ENCODE results near the gene NMT1. TPM values are rescaled to one million over a fixed set of nuclear protein-coding genes. Genes with fewer than 3 reads are reported as not detected.
A peak's percentile ranks its signal among the peaks of the same experiment; 100 is the strongest.

Gene NMT1
- total RNA-seq, 1 donor from 2014 or later, result 69.4 TPM

DNA sequence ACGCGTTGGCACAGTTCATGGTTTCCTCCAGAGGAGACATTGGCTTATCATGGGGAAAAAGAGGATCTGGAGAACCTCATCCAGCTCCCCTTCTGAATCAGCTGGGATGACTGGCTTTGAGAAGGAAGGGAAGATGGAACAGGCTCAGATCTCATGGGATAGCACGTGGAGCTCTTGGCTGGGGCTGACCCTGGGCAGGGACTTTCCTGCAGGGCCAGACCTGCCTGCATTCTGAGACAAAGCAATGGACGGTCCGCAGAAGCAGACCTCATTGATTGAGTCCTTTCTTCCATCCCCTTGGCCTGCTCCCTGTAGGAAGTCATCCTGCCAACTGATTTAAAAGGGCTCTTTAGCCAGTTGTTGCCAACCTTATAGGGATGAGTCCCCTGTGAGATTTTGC lies 45.0 kb downstream of the NMT1 start:
- no peak for DNase-seq

DNA sequence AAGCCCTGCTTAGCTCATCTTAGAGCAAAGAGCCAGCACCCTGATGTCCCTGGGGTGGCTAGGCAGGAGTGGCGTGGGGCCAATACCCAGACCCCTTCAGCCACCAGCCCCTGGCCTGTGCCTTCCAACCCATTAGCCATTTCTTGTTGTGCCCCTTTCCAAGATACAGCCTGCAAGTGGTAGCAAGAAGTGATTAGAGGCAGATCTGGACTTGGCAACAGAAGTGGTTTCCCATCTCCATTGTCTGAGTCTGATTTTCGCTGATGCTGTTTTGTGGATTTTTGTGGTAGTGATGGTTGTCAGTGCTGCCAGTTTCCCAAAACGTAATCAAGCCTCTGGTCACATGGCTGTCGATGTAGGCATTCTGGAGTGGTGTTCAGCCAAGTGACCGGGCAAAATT lies 45.5 kb downstream of the NMT1 start:
- DNase-seq, result no peak

- DNase-seq, result no peak
Measured at GRCh38 chr17:45107293-45108010, 46.3 kb downstream of the NMT1 start.

- DNase-seq, result no peak
Measured at GRCh38 chr17:45108051-45108450, 46.9 kb downstream of the NMT1 start.

GRCh38 chr17:45108595-45109521 lies 47.7 kb downstream of the NMT1 start:
- peak; percentile 62 for DNase-seq

DNA sequence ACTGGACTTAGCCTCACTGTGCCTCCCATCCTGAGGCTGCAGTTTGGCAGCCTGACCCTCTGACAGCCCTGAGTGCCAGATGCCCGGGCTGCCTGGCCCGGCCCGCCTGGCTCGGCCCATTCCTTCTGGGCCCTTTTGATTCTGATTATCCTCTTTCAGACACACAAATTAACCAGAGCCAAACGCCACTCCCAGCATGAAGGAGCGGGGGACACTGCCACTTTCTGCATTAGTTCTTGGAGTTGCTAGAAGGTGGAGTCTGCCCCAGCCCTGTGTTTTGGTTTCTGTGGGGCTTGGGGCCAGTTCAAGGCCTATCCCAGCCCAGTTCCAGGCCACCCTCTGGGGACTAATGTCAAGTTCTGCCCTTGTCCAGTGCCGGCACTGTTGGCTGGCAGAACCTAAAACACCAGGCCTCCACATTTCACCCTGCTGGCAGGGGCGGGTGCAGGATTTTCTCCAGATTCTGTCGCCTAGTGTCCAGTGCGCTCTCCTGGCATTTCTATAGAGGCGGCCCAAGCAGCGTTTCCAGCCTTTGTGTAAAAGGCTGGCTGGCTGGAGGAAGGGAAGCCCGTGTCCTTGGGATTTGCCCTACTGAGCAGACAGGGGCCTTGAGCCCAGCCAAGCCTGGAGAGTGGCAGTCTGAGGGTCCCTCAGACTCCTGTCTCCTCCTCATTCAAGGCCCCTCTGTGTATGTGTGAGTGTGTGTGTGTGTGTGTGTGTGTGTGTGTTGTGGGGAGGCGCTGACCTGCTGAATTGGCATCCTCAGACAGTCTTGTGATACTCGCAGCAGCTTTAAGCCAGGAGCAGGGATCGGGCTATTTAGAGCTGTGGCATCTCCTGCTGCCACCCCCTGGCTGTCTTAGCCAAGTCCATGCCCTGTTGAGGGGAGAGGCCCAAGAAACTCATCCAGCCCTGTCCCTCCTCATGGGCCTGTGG lies 49.8 kb downstream of the NMT1 start:
- DNase-seq, result no peak

- no peak for DNase-seq
Measured at GRCh38 chr17:45111850-45112249, 50.7 kb downstream of the NMT1 start.

DNA sequence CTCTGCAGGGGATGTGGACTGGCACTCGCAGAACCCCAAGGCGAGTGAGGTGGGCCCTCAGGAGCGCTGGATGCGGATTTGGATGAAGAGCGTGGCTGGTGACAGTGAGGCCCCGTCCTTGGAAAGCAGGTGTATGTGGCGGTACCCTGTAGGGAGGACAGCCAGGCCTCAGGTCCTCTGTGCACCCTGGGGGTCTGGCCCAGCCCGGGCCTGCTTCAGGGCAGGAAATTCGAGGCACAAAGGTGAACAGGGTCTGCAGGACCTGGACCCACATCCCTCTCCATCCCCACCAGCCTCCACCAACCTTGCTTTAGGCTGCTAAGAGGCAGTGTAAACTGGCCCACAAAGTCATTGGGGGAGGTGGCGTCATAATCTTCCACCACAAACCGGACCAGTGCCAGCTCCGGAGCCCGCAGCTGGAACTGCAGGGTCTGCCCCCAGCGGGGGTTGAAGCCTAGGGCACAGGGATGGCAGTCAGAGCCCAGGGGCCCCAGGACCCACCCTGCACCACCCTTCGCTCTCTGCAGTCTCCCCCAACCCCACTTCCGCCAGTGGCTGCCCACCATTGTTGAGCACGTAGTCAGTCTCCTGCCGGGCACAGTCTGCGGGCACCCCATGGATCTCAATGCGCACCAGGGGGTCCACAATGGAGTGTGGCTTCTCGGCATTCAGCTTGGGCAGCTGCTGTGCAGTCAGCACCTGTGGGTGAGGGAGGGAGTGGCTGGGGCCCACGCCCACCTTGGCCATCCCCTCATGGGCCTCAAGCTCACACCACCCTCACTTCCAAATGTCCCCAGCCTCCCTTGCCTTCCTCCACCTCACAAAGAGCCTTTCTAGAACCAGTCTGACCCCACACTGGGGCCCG lies 51.7 kb downstream of the NMT1 start:
- no peak for DNase-seq

DNA sequence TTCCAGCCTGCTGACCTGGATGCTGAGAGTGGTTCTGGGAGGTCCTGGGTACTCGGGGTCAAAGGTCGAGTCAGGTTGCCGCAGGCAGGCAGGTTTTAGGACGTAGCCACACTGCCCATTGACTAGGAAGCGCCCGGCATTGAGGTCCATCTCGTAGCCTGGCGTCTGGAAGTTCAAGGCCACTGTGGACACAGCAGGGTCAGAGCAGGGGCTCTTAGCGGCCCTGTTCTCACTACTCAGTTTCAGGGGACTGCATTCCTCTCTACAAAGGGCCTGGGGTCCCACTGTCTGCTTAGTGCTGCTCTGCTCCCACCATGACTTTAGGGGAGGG lies 52.3 kb downstream of the NMT1 start:
- DNase-seq, result no peak

- DNase-seq, result no peak
Measured at GRCh38 chr17:45114117-45114932, 53.2 kb downstream of the NMT1 start.

- DNase-seq, result no peak
Measured at GRCh38 chr17:45115015-45115625, 54.0 kb downstream of the NMT1 start.

DNA sequence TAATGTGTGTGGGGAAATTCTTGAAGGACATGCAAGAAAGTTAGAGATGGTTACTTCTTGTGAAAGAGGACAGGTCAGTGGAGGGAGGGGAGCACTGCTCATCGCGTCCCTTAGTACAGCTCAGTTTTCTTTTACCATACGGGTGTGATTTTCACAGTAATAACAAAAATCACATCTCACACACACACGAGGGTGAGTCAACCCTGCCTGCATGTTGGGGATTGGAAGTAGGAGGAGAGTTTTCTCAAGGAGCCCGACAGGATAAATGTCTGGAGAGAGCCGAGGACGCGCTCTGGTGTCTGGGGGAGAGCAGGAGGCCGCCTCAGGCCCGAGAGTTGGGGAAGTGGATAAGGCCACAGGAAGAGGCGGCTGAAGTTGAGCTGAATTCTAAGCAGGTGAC lies 54.8 kb downstream of the NMT1 start:
- DNase-seq, result no peak

- no peak for DNase-seq
Measured at GRCh38 chr17:45116434-45117016, 55.4 kb downstream of the NMT1 start.

- DNase-seq, result no peak
Measured at GRCh38 chr17:45117334-45117733, 56.2 kb downstream of the NMT1 start.

GRCh38 chr17:45117848-45118646 lies 56.9 kb downstream of the NMT1 start:
- DNase-seq, result no peak

GRCh38 chr17:45118691-45119090 lies 57.6 kb downstream of the NMT1 start:
- no peak for DNase-seq

DNA sequence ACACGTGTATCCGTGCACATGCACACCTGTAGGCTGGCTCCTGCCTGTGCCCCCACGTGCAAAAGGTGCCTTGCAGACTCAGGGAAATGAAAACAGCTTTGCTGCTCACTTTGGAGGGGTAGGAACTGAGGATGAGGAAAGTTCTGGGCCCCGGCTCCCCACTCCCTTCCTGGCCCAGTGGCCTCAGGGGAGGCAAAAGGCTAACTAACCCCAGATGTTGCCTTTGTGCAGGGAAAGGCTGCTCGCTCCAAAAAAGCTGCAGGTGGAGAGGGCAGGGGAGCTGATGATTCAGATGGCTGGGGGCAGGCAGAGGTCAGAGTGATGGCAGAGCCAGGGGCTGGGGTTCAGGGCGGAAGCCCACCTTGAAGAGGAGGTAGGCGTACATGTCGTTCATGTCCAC lies 58.8 kb downstream of the NMT1 start:
- no peak for DNase-seq

DNA sequence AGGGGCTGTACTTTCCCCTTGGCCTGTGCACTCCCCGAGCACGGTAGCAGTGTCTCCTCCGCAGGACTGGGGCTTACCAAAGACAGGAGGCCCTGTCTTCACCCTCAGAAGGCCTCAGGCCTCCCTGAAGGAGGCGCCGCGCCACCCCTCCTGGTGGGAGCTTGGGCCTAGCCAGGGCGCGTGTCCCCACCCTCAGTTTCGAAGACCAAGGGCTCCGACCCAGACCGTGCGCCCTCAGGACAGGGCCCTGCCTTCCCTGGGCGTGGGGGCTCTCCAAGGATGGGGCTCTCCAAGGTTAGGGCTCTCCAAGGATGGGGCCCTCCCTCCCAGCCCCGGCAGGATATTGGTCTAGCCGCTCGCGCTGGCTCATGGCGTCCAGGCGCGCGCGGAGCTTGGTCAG lies 59.4 kb downstream of the NMT1 start:
- no peak for DNase-seq

DNA sequence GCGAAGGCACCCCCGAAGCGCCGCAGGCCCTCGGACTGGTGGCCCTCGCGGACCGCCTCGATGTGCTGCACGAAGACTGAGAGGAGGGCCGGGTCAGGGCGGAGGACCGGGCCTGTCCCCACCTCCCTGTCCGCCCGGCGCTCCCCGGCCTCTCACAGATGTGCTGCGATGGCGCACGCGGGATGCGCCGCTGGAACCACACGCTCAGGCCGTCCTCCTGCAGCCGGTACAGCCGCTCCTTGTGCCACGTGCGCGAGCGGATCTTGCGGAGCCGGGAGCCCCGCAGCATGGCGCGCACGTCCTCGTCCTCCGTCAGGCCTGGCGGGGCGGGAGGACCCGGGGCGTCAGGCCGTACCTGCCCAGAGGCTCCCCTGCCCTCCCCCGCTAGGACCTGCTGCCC lies 59.9 kb downstream of the NMT1 start:
- DNase-seq, result no peak
